AG04450 (cell line): ENCODE data around the gene TMEM174. TPM values are rescaled to one million over a fixed set of nuclear protein-coding genes. Genes with fewer than 3 reads are reported as not detected.

Experiments
- CTCF ChIA-PET: fragments of 300-600, 350-600 bp; formaldehyde crosslinking; extraction: SDS; loops from one replicate; lab custom pipeline; 2022; ENCODE audit warnings: antibody characterized with exemption, inconsistent platforms; lab: Charles Lee
- POLR2A ChIA-PET: fragments of 350-600 bp; formaldehyde crosslinking; extraction: SDS; loops from one replicate; lab custom pipeline; 2021; ENCODE audit warnings: antibody characterized with exemption, inconsistent platforms; lab: Yijun Ruan, JAX
- DNase-seq: peaks from one replicate; pipeline ENCODE4 v3.0.0-alpha.2; 2011; ENCODE audit warnings: low read depth, low spot score
- H3K27ac ChIP-seq: one replicate; pipeline ENCODE4 v1.5.1; 2012; ENCODE audit warnings: low read depth, low read length, control low read depth
- H3K27me3 ChIP-seq: one replicate; pipeline ENCODE4 v1.6.0; 2012; ENCODE audit warnings: low read length; ENCODE audit not compliant: control insufficient read depth, insufficient read depth
- H3K4me3 ChIP-seq: 2 replicates; pipeline ENCODE4 v1.5.1; 2011; ENCODE audit warnings: mild to moderate bottlenecking, low read depth, low read length, control low read depth
- H3K9me3 ChIP-seq: 2 replicates; pipeline ENCODE4 v1.5.1; 2012; ENCODE audit warnings: low read length; ENCODE audit not compliant: control insufficient read depth, insufficient read depth
- polyA plus RNA-seq: library from polyadenylated mRNA; depleted of rRNA; stranded (reverse); fragments of >200 nt; gene quantifications from 2 replicates; pipeline ENCODE4 v1.2.3, GENCODE V29; 2011
- TF ChIP-seq, protein P1 (sequence below): IDR thresholded peaks from 2 replicates; pipeline ENCODE4 v1.5.1; 2011; ENCODE audit warnings: low read depth, low read length, control low read depth, inconsistent platforms

Gene TMEM174
- polyA plus RNA-seq, 1 experiment: not detected

DNA sequence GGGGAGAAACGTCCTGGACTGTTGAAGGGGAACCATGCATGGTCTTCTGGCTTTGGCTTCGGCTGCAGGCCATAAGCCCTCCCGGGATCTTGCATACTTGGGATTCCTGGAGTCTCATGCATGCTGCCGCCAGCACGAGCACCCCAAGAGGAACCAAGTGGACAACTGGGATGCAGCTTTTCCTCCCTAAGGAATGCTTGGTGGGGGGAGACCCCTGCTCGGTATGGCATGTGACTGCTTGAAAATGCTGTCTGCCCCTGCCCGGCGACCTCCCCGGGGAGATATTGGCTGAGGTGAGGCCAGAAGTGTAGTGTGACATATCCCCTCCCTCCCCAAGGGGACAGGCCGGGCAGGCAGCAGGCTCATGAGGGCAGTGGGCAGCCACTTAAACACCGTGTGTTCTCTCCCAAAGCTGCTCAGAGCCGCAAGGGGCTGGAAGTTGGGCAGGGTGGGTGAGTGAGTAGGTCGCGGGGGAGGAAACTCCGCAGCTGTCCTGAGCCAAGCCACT is 36.9 kb upstream of the TMEM174 start:
- no peak for DNase-seq
- H3K4me3 ChIP-seq: no peak overlapping the region
- TF ChIP-seq, protein P1, sequence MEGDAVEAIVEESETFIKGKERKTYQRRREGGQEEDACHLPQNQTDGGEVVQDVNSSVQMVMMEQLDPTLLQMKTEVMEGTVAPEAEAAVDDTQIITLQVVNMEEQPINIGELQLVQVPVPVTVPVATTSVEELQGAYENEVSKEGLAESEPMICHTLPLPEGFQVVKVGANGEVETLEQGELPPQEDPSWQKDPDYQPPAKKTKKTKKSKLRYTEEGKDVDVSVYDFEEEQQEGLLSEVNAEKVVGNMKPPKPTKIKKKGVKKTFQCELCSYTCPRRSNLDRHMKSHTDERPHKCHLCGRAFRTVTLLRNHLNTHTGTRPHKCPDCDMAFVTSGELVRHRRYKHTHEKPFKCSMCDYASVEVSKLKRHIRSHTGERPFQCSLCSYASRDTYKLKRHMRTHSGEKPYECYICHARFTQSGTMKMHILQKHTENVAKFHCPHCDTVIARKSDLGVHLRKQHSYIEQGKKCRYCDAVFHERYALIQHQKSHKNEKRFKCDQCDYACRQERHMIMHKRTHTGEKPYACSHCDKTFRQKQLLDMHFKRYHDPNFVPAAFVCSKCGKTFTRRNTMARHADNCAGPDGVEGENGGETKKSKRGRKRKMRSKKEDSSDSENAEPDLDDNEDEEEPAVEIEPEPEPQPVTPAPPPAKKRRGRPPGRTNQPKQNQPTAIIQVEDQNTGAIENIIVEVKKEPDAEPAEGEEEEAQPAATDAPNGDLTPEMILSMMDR: no peak
- ChIA-PET CTCF (interaction anchor here (0.9 to 1.8 kb wide), 4 partner anchors 16 to 80 kb away, joined by 3 to 4 read pairs (median 4); no protein-coding TSS in a partner anchor), POLR2A (interaction anchor here (1.4 kb wide), 1 partner anchor 53 kb away, joined by 3 read pairs; no protein-coding TSS in a partner anchor)
- H3K27me3 ChIP-seq: no peaks in the 10 kb centered on the region
- no peak overlapping the region for H3K27ac ChIP-seq
- no peaks in the 10 kb centered on the region for H3K9me3 ChIP-seq

DNA sequence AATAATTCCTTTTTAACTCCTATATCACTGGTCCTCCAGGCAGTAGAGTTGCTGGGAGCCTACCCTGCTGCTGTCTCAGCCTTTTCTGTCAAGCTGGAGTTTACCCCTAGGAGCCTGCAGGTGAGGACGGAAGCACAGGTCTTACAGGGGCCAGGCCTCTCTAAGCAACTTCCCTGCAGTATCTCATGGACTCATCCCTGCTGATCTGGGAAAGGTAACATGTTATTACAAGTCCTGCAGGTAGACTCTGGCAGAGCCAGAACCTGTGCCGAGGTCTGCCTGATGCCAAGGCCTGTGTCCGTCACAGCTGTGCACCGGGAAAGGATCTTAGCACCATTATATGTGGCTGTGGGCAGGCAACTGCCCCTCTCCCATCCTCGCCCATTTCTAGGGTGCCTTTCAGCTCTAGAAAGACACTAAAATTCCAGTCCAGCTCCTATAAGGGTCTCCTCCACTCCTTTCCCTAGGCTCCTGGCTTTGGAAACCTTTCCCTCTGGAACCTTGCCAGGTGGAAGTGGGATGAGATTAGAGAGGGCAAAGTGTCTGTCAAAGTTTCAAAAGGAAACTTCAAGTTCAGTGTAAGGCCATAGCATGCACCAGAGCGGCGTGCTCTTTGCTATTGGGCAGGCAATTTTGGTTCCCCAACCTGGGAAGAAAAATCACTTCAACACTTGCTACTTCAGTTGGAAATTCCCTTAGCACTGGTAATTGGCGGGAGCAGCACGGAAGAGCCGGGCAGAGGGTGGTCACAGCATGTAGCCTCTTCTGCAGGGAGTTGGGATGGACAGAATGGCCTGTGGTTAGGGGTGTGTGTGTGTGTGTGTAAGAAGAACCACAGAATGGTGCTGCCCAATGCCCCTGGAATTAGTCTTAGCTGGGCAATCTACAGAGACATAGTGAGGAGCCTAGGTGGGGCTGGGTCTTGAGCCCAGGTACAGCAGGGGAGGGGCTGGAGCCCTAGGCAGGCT is 35.1 kb upstream of the TMEM174 start:
- ChIA-PET POLR2A (interaction anchor here (0.7 kb wide), 1 partner anchor 35 kb away, joined by 4 read pairs; no protein-coding TSS in a partner anchor), CTCF (interaction anchor here (1.1 to 2.5 kb wide), 2 partner anchors 64 to 78 kb away, joined by 3 to 7 read pairs; no protein-coding TSS in a partner anchor)
- Histone ChIP-seq H3K4me3 (no peak overlapping the region), H3K27ac (no peak overlapping the region), H3K27me3 (no peaks in the 10 kb centered on the region), H3K9me3 (no peaks in the 10 kb centered on the region)
- no peak for DNase-seq
- TF ChIP-seq, protein P1: no peak

DNA sequence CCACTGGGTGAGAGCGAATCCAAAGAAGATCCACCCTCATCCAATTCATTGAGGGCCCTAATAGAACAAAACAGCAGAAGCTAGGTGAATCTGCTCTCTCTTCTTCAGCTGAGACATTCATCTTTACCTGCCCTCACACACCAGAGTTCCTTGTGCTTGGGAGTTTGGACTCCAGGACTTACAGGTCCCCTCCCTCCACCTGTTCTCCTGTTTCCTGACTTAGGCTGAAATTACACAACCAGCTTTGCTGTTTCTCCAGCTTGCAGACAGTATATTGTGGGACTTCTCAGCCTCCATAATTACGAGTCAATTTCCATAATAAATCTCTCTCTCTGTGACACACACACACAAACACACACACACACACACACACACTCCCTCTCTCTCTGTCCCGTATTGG is 33.5 kb upstream of the TMEM174 start:
- CTCF ChIA-PET: interaction anchor here (1.1 to 2.5 kb wide), 2 partner anchors 77 to 315 kb away, joined by 7 to 8 read pairs; no protein-coding TSS in a partner anchor
- Histone ChIP-seq H3K4me3 (no peak overlapping the region), H3K27ac (no peak overlapping the region), H3K27me3 (peaks cover 2% of the 10 kb centered on the region), H3K9me3 (no peaks in the 10 kb centered on the region)
- DNase-seq: no peak
- POLR2A ChIA-PET: no interaction called here
- TF ChIP-seq, protein P1: no peak

DNA sequence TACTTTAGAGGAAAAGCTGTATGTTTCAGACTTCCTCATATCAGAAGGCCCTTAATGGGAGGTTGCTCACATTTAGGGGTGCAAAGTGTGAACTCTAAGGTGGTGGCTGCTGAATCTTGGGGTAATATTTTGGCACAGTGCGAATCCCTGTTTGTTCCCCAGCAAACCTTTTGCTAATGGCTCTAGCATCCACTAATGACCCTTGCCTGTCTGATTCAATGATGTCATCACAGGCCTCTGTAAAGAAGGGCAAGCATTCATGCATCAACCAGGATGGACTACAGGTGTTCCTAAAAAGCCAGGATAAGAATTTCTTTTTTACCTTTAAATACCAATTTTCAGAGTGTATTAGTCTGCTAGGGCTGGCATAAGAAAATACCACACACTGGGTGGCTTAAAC is 32.2 kb upstream of the TMEM174 start:
- TF ChIP-seq, protein P1: no peak
- CTCF ChIA-PET: interaction anchor here (2.5 kb wide), 1 partner anchor 76 kb away, joined by 7 read pairs; no protein-coding TSS in a partner anchor
- POLR2A ChIA-PET: no interaction called here
- DNase-seq: no peak
- no peak overlapping the region for H3K27ac ChIP-seq
- no peak overlapping the region for H3K4me3 ChIP-seq
- H3K27me3 ChIP-seq: peaks cover 2% of the 10 kb centered on the region
- H3K9me3 ChIP-seq: no peaks in the 10 kb centered on the region
